ENCODE measurements around the gene MRPS26.

- TF ChIP-seq CTCF (conservative IDR thresholded peaks at IDR 0.05; ENCODE audit: low read depth, low read length) (no peak), EZH2 (IDR thresholded peaks at IDR 0.05; ENCODE audit: low read length, unreplicated experiment) (no peak)
Measured at GRCh38 chr20:3046677-3047462, 1.0 kb downstream of the MRPS26 start.

Data from PC-3 (cell line).